Activated T-helper 1 cell treated with Interleukin-2 at 50 U/mL for 16 hours (primary cell): ENCODE measurements around the gene HOMER2.
"Not testable (repeated sequence)": the region's sequence is repeated elsewhere in the genome, so short reads cannot be mapped to it uniquely, and the experiment has no call there.

Source experiments
- DNase-seq: peaks from one replicate; pipeline ENCODE4 v3.0.0-alpha.2; 2020; ENCODE audit warnings: low read depth

The HOMER2 gene

GRCh38 chr15:82952158-82953081 lies at the start of gene HOMER2:
TSS of gene HOMER2 (minus strand) at chr15:82952720. CDS start at chr15:82952535, 185 bp downstream.
- no peak for DNase-seq

GRCh38 chr15:83000672-83001031 lies 48.1 kb upstream of the HOMER2 start:
- not testable (repeated sequence) for DNase-seq

GRCh38 chr15:82999905-83000671 lies 47.6 kb upstream of the HOMER2 start:
- no peak for DNase-seq

GRCh38 chr15:82999426-82999825 lies 46.9 kb upstream of the HOMER2 start:
- no peak for DNase-seq

- DNase-seq, result no peak
Measured at GRCh38 chr15:82995938-82996337, 43.4 kb upstream of the HOMER2 start.

- no peak for DNase-seq
Measured at GRCh38 chr15:82995076-82995475, 42.6 kb upstream of the HOMER2 start.

- no peak for DNase-seq
Measured at GRCh38 chr15:82993144-82993543, 40.6 kb upstream of the HOMER2 start.

- DNase-seq, result no peak
Measured at GRCh38 chr15:82992436-82992998, 40.0 kb upstream of the HOMER2 start.

- DNase-seq, result no peak
Measured at GRCh38 chr15:82986442-82986780, 33.9 kb upstream of the HOMER2 start.

GRCh38 chr15:82985688-82986441 lies 33.3 kb upstream of the HOMER2 start, which contains the start of gene RAMAC:
TSS of gene RAMAC (plus strand) at chr15:82986210. CDS start at chr15:82989019, 2,809 bp downstream.
- peak; percentile 84 for DNase-seq

- no peak for DNase-seq
Measured at GRCh38 chr15:82980981-82981380, 28.5 kb upstream of the HOMER2 start.

- no peak for DNase-seq
Measured at GRCh38 chr15:82979726-82980125, 27.2 kb upstream of the HOMER2 start.

GRCh38 chr15:82978438-82978837 lies 25.9 kb upstream of the HOMER2 start:
- no peak for DNase-seq

- no peak for DNase-seq
Measured at GRCh38 chr15:82977076-82977475, 24.6 kb upstream of the HOMER2 start.

- no peak for DNase-seq
Measured at GRCh38 chr15:82972990-82973389, 20.5 kb upstream of the HOMER2 start.

- no peak for DNase-seq
Measured at GRCh38 chr15:82971218-82971984, 18.9 kb upstream of the HOMER2 start.

GRCh38 chr15:82970696-82971095 lies 18.2 kb upstream of the HOMER2 start:
- DNase-seq, result no peak

- DNase-seq, result no peak
Measured at GRCh38 chr15:82970078-82970686, 17.7 kb upstream of the HOMER2 start.

GRCh38 chr15:82969353-82969752 lies 16.8 kb upstream of the HOMER2 start:
- no peak for DNase-seq

GRCh38 chr15:82968066-82968465 lies 15.5 kb upstream of the HOMER2 start:
- DNase-seq, result no peak

- DNase-seq, result no peak
Measured at GRCh38 chr15:82966671-82967071, 14.2 kb upstream of the HOMER2 start.
